HG03565 (cell line): Measurements from ENCODE around the gene DNHD1.

Experiments
- ATAC-seq: cut with Tn5 transposase; IDR thresholded peaks from one replicate; pipeline ENCODE4 v1.9.1; 2021; ENCODE audit warnings: mild to moderate bottlenecking, moderate library complexity; ENCODE audit not compliant: unreplicated experiment

Gene DNHD1

DNA sequence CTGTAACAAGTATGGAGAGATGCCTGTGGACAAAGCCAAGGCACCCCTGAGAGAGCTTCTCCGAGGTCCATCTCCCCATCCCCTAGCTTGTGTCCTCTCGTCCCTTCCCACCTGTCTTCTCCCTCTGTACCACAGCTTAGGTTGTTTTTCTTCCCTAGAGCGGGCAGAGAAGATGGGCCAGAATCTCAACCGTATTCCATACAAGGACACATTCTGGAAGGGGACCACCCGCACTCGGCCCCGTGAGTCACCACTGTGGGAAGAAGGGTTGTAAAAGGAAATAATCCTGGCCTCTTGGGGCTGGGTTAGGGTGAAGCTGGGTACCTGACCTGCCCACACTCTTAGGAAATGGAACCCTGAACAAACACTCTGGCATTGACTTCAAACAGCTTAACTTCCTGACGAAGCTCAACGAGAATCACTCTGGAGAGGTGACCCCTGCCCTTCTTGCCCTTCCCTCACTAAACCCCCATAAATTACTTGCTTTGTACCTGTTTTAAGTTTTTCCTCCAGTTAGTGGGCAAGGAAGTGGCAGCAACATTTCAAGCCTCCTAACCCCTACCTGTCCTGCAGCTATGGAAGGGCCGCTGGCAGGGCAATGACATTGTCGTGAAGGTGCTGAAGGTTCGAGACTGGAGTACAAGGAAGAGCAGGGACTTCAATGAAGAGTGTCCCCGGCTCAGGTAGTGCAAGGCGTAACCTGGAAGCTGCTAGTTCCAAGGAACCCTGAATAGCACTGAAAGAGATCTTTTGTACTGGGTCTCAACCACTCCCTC is 111.8 kb downstream of the DNHD1 start:
- no peak for ATAC-seq

DNA sequence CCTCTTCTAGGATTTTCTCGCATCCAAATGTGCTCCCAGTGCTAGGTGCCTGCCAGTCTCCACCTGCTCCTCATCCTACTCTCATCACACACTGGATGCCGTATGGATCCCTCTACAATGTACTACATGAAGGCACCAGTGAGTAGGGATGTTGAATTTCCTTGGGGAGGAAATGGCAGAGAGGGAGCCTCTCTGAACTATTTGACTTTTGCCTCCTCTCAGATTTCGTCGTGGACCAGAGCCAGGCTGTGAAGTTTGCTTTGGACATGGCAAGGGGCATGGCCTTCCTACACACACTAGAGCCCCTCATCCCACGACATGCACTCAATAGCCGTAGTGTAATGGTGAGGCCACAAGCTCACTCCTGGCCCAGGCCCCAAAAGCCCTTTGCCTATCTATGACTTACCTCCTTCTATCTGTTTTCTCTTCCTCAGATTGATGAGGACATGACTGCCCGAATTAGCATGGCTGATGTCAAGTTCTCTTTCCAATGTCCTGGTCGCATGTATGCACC is 112.5 kb downstream of the DNHD1 start:
- no peak for ATAC-seq

DNA sequence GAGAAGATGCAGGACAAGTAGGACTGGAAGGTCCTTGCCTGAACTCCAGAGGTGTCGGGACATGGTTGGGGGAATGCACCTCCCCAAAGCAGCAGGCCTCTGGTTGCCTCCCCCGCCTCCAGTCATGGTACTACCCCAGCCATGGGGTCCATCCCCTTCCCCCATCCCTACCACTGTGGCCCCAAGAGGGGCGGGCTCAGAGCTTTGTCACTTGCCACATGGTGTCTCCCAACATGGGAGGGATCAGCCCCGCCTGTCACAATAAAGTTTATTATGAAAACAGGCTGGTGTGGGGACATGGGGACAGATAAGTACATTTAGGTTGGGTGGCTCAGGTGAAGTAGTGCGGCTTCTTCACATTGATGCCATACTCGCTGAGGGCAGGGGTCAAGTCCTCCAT is 113.5 kb downstream of the DNHD1 start:
- no peak for ATAC-seq

DNA sequence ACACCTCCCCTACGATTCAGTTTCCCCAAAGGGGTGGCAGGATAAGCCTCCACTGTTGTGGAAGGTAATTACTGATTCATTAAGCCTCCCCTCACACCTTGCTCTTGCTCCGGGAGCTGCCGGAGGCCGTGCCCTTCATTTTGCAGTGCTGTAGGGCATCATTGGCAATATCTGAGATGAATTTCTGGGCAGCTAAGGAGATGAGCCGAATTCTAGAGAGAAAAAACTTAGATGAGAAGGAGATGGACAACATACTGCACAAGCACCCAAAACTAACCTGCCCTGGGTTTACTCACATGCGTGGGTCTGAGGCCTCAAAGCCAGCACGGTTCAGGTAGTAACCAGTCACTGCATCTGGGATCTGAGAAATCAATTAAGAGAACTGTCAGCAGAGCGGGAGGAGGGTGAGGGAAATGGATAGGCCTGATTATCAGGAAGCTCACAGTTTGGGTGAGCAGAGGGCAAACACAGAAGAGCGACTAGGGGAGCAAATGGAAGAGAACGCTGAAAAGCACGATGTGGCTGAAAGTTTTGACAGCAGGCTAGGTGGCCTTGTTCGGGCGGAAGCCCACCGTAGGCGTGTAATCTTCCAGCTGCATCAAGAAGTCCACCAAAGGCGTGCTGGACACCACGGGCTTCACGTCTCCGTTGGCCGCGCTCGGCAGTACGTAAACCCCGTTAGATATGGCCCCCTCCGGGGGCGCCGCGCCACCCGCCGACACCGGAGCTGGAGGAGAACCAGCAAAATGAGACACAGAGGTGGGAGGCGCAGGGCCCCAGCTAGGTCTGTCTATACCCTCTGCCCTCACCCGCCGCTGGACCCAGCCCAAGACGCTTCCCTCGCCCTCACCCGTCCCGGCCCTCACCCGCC is 114.2 kb downstream of the DNHD1 start:
- peak; percentile 2 for ATAC-seq

DNA sequence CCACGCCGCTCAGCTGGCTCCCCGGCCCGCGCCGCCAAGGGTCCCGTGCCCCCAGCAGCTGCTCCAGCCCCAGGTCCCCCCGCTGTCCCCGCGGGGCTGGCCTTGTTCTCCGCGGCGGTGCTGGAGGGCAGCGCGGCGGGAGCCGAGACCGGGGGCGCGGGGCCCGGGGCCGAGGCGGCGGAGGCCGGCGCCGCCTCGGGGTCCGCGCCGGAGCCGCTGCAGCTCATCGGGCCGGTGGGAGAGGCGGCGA is 114.8 kb downstream of the DNHD1 start:
- ATAC-seq, result peak; percentile 5

DNA sequence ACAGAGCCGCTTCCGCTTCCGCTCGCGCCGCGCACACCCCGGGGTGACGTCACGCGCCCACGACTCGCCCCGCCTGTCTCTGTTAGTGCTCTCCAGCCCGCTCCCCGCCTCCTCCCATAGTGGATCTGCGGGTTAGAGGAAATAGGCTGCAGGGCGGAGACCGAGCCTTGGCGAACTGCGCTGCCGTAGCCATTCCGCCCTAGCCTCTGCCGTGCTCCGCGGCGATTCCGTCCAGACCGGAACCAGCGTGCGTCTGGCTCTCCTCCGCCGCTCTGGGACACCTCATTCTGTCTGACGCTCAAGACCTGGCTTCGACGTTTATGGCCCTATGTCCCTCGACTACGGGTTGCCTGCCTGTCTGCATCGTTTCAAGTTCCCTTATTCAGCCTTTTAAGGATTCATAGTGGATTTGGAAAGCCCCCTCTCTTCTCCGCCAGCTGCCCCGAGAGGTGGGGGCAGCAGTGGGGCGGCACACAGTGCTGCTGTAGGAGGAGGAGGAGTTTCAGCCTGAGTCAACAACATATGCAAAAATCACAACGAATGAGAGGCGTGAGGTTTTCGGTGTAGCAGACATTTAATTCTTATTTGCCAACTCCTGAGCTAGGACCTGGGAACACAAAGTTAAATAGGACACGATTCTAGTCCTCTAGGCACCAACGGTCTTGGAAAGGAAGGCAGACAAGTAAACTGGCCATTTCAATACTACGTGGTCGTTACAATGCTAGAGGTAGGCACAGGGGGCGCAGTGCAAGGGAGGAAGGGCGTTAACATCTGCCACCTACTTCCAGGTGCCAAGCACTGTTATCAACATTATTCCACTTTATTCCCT is 115.3 kb downstream of the DNHD1 start, which contains the start of gene TAF10:
TAF10 (minus strand) TSS at position 4 of the 829 bp plus-strand sequence. CDS start 27 bp downstream, outside the sequence.
- peak; percentile 72 for ATAC-seq

DNA sequence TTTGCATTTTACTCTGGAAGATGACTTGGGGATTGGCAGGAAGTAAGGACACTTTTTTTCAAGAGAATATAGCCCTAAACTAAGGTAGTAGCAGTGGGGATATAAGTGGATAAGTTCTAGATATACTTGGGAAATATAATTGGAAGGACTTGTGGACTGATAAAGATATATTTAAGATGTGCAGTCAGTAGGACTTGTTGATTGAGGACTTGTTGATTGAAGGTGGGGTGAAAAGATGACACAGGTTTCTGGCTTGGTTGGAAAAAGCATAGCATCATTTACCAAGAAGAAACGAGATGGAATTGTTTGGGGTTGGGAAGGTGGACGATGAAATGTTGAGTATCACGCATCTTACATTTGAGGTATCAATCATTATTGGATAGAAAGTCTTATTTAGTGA is 116.4 kb downstream of the DNHD1 start:
- ATAC-seq, result no peak

DNA sequence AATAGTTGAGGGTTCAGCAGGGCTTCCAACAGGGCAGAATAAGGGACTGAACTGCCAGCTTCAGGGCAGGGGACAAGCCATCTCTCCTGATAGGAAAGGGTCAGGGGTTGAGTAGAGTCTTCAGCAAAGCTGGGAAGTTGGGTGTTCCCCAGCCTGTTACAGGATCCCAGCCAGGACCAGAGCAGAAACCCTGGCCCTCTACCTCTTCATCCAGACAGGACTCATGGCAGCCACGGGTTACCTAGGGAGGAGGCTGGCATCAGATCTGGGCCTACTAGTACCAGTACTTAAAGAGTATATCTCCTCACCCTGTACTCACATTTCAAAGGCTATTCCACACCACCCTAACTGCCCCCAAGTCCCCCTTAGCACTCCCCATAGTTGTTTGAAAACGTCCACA is 117.4 kb downstream of the DNHD1 start:
- ATAC-seq, result no peak

DNA sequence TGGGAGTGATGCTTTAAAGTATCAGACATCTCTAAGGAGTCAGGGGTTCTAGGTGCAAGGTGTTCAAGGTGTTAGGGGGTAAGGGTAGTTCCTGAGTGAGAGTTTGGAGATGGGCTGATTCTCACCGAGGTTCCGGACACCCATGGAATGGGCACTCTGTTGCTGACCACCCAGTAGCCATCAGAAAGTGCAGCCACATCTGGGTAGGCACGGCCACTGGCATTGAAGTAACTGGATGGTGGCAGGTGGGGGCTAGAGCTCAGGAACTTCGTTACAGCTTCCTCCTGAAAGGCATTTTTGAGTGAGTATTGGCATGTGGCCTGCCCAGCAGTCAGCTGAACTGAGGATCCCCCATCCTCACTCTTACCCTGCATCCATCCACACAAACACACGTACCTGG is 118.0 kb downstream of the DNHD1 start:
- no peak for ATAC-seq

DNA sequence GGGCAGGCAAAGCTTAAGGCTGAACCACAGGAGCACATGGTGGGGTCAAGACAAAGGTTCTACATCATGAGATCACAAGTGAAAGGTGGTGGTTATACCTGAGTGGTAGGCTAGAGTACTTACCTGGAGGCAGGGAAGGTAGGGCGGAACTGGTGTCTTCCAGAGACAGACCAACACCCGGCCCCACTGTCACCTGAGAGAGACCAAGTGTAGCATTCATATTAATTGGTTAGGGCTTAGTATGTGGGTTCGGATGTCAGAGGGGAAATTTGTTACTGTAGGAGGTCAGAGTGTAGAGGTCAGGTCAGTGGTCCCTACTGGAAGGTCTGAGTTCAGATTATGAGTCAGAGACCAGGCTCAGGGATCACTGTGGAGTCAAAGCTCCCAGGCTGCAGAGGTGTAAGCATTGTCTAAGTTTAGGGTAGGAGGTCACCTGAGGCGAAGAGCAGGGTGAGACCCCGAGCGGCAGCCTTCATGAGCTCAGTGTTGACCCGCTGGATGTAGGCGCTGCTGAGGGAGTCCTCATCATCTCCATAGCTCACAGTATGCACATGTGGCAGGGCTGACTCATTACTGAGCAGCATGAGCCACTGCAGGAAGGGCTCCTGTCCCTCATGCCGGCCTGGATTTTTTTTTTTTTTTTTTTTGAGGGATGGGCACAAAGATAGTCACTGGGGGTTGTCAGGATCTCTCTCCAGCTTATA is 119.0 kb downstream of the DNHD1 start:
- ATAC-seq, result no peak

DNA sequence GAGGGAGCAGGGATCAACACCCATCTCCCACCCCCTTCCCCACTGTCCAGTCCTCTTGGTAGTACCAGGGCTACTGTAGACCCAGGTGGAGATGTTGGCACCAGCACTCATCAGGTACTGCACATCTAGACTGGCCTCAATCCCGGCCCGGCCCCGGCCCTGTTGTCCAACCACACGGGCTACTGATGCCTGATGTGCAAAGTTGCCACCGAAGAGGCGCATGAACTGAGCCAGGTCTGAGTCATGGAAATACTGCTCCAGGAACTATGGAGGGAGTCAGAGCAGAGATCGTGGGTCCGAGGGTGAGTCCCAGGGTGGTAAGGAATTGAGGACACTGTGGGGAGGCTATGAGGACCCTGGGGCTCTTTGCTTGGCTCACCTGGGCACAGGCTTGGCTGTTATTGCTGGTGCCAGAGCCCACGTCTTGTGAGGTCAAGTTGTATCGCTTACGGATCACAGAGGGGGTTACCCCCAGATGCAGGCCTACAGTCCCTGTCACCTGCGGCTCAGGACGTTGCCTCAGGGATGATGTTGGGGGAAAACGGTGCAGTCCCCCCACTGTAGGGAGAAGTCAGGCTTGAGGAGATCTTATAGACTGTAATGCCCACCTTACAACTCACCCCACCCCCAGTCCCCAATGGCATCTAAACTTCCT is 119.6 kb downstream of the DNHD1 start:
- no peak for ATAC-seq

DNA sequence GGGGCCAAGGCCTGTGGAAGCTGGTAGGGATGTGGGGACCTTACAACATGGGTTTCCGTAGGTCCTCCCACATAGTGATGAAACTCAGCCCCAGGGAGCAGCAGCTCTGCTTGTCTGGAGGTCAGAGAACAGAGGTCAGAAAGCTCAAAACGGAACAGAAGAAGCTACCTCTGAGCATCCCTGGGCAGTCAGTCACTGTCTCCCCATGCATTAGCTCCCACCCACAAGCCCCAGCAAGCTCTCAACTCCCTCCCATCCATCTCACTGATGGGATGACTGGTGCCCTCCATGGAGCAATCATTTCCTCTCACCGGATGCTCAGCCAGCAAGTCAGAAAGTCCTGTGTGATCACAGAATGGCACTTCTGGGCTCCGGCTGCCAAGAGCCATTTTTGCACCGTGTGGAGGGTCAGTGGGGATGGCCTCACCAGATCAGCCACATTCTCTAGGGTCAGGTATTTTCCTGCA is 120.3 kb downstream of the DNHD1 start:
- no peak for ATAC-seq

DNA sequence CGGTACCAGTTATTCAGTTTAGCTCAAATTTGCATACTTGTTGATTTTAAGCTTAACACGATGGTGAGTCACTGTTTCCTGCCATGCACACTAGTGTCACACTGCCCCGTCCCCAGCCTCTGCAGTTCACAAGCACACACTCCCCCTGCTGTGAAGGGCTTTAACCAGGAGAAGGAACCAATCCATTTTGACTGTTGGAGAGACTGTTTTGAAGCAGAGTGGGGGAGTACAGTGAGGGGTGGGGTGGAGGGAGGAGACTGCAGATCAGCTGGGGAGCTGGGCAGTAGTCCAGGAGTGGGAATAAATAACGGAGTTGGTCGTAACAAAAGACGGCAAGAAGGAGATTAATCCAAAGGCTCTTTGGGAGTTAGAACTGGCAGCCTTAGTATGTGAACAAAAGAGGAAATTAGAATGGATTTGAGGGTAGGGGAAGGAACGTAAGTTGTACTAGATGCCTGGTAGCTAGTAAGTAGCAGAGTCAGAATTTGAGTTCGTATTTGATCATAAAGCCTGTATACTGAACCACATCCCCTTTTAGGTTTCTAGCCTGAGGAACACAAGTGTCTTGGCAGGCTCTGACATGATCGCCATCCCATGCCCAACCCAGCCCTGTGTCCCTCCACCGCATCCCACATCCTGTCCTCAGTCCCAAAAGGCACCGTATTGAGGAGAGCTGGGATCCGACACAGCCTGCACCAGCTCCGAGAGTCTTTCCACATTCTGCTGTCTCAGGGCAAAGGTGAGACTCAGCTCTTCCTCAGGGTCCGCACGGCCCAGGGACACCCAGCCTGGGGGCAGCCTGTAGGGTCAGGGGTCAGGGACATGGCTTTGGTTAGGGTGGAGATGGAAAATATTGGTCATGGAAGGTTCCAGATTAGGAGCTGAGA is 121.3 kb downstream of the DNHD1 start:
- no peak for ATAC-seq

DNA sequence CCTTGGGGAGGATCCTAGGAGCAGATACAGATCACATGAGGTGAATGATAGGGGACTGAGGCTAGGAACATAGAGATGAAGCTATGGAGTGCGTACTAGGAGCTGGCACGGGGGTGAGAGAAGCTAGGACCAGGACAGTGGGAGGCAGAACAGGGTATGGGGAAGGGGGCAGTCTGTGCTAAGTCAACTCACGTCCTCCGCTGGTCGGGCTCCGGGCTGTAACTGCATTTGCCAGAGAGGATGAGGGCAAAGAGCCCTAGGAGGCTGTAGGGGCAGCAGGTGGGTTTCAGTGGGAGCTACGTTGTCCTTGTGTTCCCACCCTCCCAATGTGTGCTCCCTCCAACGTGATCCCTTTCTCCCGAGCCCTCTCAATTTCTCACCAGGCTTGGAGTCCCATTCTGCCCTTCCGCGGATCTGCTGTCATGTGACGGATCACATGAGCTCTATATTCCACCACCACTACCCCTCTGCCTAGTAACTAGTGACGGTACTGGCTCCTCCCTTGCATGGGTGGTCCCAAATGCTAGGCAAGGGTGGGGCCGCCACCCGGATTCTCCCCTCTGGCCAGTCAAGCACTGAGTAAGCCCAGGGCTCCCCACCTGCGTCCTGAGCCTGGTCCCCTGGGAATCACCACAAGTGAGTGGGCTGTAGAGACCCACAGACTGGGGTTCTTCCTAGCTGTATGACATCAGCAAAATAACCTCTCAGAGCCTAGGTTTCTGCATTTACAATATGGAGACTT is 122.1 kb downstream of the DNHD1 start, which contains the start of gene TPP1:
TPP1 (minus strand) TSS at position 419 of the 742 bp plus-strand sequence; CDS start at position 397, 22 bp downstream.
- peak; percentile 97 for ATAC-seq

DNA sequence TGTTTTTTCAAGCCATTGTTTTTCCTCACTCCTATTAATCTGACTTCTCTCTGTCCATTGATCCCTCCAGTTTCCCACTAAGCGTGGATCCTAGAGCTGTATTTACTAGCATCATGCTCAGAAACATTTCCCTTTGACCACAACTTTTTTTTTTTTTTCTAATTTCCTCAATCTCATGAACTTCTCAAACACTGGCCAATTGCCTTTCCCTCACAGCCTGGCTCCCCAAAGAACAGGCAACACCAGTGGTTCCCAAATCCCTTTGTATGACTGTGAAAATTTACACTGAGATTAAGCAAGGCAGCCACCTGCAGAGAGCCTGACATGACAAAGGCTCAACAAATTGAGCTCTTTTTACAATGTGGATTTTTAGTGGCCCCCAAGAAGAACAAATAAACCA is 123.6 kb downstream of the DNHD1 start:
- ATAC-seq, result no peak
